Caco-2 (cell line): Measurements from ENCODE around the gene SLC17A9. TPM values are rescaled to one million over a fixed set of nuclear protein-coding genes. Genes with fewer than 3 reads are reported as not detected.

Experiments
- BruUV-seq: library from RNA; stranded (reverse); fragments of 400-500 nt; replicated peaks from 2 replicates; lab custom pipeline; 2021; lab: Mats Ljungman, UMichigan
- CTCF ChIA-PET: fragments of 300-600 bp; sonication (Branson Sonifier 250); formaldehyde crosslinking; loops from one replicate; lab custom pipeline; 2022; ENCODE audit warnings: antibody characterized with exemption; lab: Charles Lee
- POLR2A ChIA-PET: fragments of 300-600 bp; sonication (Branson Sonifier 250); formaldehyde crosslinking; loops from one replicate; lab custom pipeline; 2022; ENCODE audit warnings: antibody characterized with exemption; lab: Charles Lee
- DNase-seq, 2 experiments: peaks; one replicate each; pipeline versions ENCODE4 v3.0.0 to v3.0.0-alpha.2; 2020 to 2022
- H3K27me3 ChIP-seq: replicated peaks from 2 replicates; pipeline ENCODE4 v1.6.0; 2011; ENCODE audit warnings: low read length; ENCODE audit not compliant: control insufficient read depth, insufficient read depth
- H3K36me3 ChIP-seq: 2 replicates; pipeline ENCODE4 v1.5.1; 2011; ENCODE audit warnings: low read length; ENCODE audit not compliant: control insufficient read depth, insufficient read depth
- H3K4me1 ChIP-seq: fragments of 250-450 bp; sonication (Bioruptor Pico); 2 replicates; pipeline ENCODE4 v1.5.1; 2020; ENCODE audit warnings: mild to moderate bottlenecking
- H3K4me3 ChIP-seq: 2 replicates; pipeline ENCODE4 v1.5.1; 2011; ENCODE audit warnings: low read depth, mild to moderate bottlenecking, control low read depth, low read length
- H3K9me3 ChIP-seq: fragments of 250-450 bp; sonication (Bioruptor Pico); 2 replicates; pipeline ENCODE4 v1.5.1; 2020; ENCODE audit warnings: mild to moderate bottlenecking, moderate library complexity
- H3K27ac Mint-ChIP-seq: one replicate; pipeline ENCODE4 v1.8.0; 2022; ENCODE audit warnings: mixed read lengths; ENCODE audit not compliant: unreplicated experiment
- H3K27me3 Mint-ChIP-seq: one replicate; pipeline ENCODE4 v1.8.0; 2022; ENCODE audit warnings: mixed read lengths; ENCODE audit not compliant: insufficient read depth, unreplicated experiment
- H3K36me3 Mint-ChIP-seq: one replicate; pipeline ENCODE4 v1.8.0; 2022; ENCODE audit warnings: mild to moderate bottlenecking, mixed read lengths; ENCODE audit not compliant: insufficient read depth, unreplicated experiment
- H3K4me1 Mint-ChIP-seq: one replicate; pipeline ENCODE4 v1.8.0; 2022; ENCODE audit warnings: low read depth, mixed read lengths; ENCODE audit not compliant: unreplicated experiment
- H3K4me3 Mint-ChIP-seq: one replicate; pipeline ENCODE4 v1.8.0; 2022; ENCODE audit warnings: mild to moderate bottlenecking, moderate library complexity, mixed read lengths; ENCODE audit not compliant: unreplicated experiment
- H3K9me3 Mint-ChIP-seq: one replicate; pipeline ENCODE4 v1.8.0; 2022; ENCODE audit warnings: mixed read lengths; ENCODE audit not compliant: unreplicated experiment
- CTCF ChIP-seq, 2 experiments: fragments of 200-600 bp in 1 of 2; IDR thresholded peaks; 1 replicate in 1 of 2; 2 replicates in 1 of 2; pipeline versions ENCODE4 v1.5.1 to v1.8.0; 2011 to 2022; ENCODE audit warnings: antibody characterized with exemption in 1 of 2, control low read depth in 1 of 2, inconsistent platforms in 1 of 2, low read depth in 1 of 2, low read length in 1 of 2, mild to moderate bottlenecking in 1 of 2, moderate library complexity in 1 of 2; ENCODE audit not compliant: insufficient read depth in 1 of 2, severe bottlenecking in 1 of 2, unreplicated experiment in 1 of 2
- intact Hi-C: fragments of 100-400 bp; cut with micrococcal nuclease; formaldehyde crosslinking; loops from one replicate; pipeline ENCODE4 v1.10.0; 2022; ENCODE audit not compliant: unreplicated experiment
- total RNA-seq: library from RNA; stranded (reverse); gene quantifications from 2 replicates; pipeline ENCODE4 v1.2.3, GENCODE V29; 2022

Gene SLC17A9
- total RNA-seq, 1 experiment from 2014 or later: 64.7 TPM

GRCh38 chr20:62923669-62924441, 28.7 kb upstream of the SLC17A9 start:
- Mint-ChIP-seq H3K27me3 (no peaks in the 10 kb centered on the region), H3K9me3 (no peaks in the 10 kb centered on the region), H3K27ac (peak overlapping the region; percentile 95), H3K4me1 (peaks cover 53% of the 10 kb centered on the region), H3K36me3 (peaks cover 61% of the 10 kb centered on the region), H3K4me3 (peak overlapping the region; percentile 93)
- ChIA-PET CTCF (interaction anchor here (1.8 kb wide), 1 partner anchor 16 kb away, joined by 6 read pairs; no protein-coding TSS in a partner anchor), POLR2A (interaction anchor here (0.5 to 2.2 kb wide), 4 partner anchors 11 to 129 kb away, joined by 4 to 16 read pairs (median 5); partner anchors contain the start of gene GID8)
- Histone ChIP-seq H3K36me3 (peaks cover 1% of the 10 kb centered on the region; the same call in 1 of the 2 replicates), H3K4me3 (no peak overlapping the region), H3K9me3 (no peaks in the 10 kb centered on the region), H3K4me1 (peaks cover 41% of the 10 kb centered on the region), H3K27me3 (no peaks in the 10 kb centered on the region)
- peak in 1 of 2 experiments; percentile 19 for DNase-seq
- intact Hi-C loops: no loop called here
- BruUV-seq: no TSS peak
- TF ChIP-seq CTCF (IDR thresholded peaks at IDR 0.05; ENCODE audit: insufficient read depth in 1 of 2, low read depth in 1 of 2, low read length in 1 of 2, severe bottlenecking in 1 of 2, unreplicated experiment in 1 of 2): no peak

DNA sequence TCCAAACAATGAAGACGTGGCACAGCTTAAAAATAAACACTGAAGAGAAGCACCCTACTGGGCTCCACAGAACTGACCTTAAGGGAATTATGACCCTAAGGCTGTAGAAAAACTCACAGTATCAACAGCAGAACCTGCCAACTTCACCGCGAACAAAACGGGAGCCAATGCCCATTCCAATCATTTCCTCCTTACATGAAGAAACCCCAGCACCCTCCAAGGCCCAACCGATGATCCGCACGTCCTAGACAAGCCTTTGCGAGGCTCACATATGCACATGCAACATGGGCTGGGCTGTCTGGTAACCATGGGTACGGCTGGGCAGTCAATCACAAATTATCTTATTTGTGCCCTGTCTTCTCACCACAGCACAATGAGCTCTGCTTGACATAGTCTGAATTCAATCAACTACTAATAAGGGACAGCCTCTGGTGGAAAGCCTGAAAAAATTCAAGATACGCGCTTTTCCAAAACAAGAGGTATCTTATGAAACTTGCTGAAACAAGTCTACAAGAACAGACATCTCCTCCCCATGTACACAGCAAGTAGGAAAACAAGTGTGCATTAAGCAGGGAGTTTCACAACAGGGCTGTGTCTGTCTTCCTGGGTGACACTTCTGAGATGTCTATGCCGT, 27.9 kb upstream of the SLC17A9 start:
- H3K4me3 Mint-ChIP-seq: peak overlapping the region; percentile 93
- BruUV-seq: TSS peak; percentile 28
- CTCF ChIA-PET: interaction anchor here (1.8 kb wide), 1 partner anchor 17 kb away, joined by 6 read pairs; no protein-coding TSS in a partner anchor

More for the DNA sequence above, 27.9 kb upstream of the SLC17A9 start:
- Histone ChIP-seq H3K4me1 (peaks cover 41% of the 10 kb centered on the region), H3K9me3 (no peaks in the 10 kb centered on the region), H3K27me3 (no peaks in the 10 kb centered on the region), H3K4me3 (peak overlapping the region; percentile 99), H3K36me3 (peaks cover 1% of the 10 kb centered on the region; the same call in 1 of the 2 replicates)
- no peaks in the 10 kb centered on the region for H3K27me3 Mint-ChIP-seq
- H3K4me1 Mint-ChIP-seq: peaks cover 50% of the 10 kb centered on the region
- DNase-seq: peak; percentile 43 to 48
- peaks cover 58% of the 10 kb centered on the region for H3K36me3 Mint-ChIP-seq
- POLR2A ChIA-PET: interaction anchor here (1.4 to 2.2 kb wide), 2 partner anchors 11 to 13 kb away, joined by 5 to 16 read pairs; partner anchors contain the start of gene GID8
- peak overlapping the region; percentile 95 for H3K27ac Mint-ChIP-seq
- no peaks in the 10 kb centered on the region for H3K9me3 Mint-ChIP-seq
- TF ChIP-seq CTCF (IDR thresholded peaks at IDR 0.05; ENCODE audit: insufficient read depth in 1 of 2, low read depth in 1 of 2, low read length in 1 of 2, severe bottlenecking in 1 of 2, unreplicated experiment in 1 of 2): no peak
- intact Hi-C loops: loop anchor here (1.0 kb wide), 1 partner anchor 24 kb away; no protein-coding TSS in a partner anchor
